ENCODE results near the gene FCHSD2.

DNA sequence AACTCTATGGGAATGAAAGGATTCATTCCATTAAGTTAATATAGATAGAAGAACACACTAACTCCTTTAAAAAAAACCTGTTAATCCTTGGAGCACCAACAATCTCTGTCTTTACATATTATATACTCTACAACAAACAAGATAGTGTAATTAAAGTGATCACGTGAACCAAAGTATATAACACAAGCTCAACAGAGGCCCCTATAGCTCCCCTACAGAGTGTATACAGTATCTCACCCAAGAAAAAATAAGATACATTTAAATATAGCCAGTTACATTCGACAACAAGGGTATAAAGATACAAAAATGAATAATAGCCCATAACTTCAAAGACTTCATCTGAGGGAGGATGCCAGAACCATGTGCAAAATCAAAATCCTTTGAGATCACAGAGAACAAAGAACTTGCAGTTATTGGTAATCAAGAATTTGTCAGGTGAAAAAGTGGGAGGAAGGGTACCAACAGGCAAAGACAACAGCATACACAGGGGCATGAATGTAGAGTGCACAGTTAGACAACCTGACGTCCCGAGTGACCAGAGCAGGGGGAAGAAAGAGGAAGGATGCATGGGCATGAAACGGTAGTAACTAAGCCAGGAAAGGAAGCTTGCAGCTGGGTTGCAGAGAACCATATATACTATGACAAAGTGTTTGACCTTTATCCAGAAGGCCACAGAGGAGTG is 4.7 kb downstream of the FCHSD2 start:
- TF ChIP-seq, protein P1, sequence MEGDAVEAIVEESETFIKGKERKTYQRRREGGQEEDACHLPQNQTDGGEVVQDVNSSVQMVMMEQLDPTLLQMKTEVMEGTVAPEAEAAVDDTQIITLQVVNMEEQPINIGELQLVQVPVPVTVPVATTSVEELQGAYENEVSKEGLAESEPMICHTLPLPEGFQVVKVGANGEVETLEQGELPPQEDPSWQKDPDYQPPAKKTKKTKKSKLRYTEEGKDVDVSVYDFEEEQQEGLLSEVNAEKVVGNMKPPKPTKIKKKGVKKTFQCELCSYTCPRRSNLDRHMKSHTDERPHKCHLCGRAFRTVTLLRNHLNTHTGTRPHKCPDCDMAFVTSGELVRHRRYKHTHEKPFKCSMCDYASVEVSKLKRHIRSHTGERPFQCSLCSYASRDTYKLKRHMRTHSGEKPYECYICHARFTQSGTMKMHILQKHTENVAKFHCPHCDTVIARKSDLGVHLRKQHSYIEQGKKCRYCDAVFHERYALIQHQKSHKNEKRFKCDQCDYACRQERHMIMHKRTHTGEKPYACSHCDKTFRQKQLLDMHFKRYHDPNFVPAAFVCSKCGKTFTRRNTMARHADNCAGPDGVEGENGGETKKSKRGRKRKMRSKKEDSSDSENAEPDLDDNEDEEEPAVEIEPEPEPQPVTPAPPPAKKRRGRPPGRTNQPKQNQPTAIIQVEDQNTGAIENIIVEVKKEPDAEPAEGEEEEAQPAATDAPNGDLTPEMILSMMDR (IDR thresholded peaks at IDR 0.05): peak in 1 of 6 experiments; percentile 1
- TF ChIP-seq POLR2A (IDR thresholded peaks at IDR 0.05): no peak
